ENCODE measurements around the gene C1orf21. TPM values are rescaled to one million over a fixed set of nuclear protein-coding genes. Genes with fewer than 3 reads are reported as not detected.
A peak's percentile ranks its signal among the peaks of the same experiment; 100 is the strongest.

Gene C1orf21
- polyA plus RNA-seq, 3 donors: 29.8 to 37.8 (median 32.3) TPM

DNA sequence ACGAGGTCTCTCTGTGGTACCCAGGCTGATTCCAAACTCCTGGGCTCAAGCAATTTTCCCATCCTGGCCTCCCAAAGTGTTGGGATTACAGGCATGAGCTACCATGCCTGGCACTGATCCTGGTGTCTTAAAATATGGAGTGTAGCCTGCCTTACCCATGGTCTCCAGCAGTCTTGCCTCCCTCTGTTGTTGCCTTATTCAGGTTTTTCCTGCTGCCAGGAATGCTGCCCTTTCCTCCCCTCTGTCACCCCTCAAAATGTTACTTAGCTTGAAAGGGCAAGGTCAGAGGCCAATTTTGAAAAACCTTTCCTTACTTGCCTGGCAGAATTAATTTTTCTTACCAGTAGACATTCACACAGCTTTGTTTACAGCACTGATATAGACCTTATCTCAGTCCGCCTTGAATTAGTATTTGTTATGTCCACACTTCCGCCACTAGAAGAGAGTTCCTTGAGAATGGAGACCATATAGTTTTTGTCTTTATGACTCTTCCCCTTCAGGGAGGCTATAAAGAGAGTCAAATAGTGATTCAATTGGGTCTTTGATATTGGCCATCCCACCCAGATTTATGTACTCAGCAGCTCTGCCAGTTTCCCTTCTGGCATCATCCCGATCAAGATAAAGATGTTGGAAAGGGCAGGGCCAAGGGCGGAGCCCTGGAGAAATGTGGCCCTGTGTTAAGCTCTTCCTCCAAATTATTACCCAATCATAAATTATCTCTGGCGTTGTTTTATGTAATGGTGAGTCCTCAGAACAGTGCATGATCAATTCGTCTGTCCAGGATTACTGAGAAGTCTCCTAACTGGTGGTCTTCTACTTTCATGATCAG lies 38.8 kb downstream of the C1orf21 start:
- no peak for DNase-seq (ENCODE audit: extremely low read depth in 1 of 11, low read depth in 9 of 11, low spot score in 4 of 11)

DNA sequence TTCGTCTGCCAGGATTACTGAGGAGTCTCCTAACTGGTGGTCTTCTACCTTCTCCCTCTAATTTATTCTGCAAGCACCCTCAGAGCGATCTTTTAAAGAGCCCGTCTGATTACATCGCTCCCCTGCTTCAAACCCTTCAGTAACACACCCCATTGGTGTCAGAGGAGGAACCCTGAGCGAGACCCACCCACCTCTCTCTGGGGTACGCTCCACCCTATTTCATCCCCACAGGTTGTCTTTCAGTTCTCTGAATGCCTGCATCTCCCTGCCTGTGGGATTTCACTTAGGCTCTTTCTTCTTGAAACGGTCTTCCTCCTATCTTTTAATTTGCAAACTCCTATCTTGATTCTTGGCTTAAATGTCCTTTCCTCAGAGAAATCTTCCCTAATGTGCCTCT lies 39.4 kb downstream of the C1orf21 start:
- DNase-seq (ENCODE audit: extremely low read depth in 1 of 11, low read depth in 9 of 11, low spot score in 4 of 11): no peak

DNA sequence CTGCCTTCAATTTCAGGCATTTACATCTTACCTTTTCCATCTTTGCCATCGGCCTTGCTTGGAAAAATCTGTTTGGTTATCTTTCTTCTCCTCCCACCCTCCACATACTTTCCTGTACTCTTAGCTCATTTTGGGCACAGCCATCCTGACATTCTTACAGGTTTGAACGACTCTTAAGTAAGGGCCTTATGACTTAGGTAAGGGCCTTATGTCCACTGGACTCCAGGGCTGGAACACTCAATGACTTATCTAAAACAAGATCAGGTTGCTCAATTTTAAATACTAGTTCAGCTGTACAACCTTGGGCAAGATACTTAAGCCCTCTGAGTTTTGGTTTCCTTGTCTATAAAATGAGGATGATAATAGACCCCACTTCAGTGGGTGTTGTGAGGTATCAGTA lies 40.9 kb downstream of the C1orf21 start:
- DNase-seq (ENCODE audit: extremely low read depth in 1 of 11, low read depth in 9 of 11, low spot score in 4 of 11): no peak

DNA sequence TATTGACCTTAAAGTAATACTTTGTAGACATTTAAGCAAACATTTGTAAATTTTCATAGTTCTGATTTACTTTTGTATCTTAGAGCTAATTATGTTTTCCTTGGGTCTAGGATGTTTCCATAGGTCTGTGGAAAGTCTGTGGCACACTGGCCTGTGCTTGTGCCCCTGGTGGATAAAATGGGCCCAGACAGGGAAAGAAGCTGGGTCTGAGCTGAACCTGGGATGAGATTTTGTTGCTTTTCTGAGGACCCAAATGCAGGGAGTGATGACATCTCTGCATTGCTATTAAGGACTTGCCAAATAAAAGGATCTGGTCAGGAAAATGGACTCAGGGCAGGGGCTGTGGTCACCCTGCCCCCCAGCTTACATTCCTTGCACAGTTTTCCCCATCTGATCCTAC lies 41.8 kb downstream of the C1orf21 start:
- no peak for DNase-seq (ENCODE audit: extremely low read depth in 1 of 11, low read depth in 9 of 11, low spot score in 4 of 11)

DNA sequence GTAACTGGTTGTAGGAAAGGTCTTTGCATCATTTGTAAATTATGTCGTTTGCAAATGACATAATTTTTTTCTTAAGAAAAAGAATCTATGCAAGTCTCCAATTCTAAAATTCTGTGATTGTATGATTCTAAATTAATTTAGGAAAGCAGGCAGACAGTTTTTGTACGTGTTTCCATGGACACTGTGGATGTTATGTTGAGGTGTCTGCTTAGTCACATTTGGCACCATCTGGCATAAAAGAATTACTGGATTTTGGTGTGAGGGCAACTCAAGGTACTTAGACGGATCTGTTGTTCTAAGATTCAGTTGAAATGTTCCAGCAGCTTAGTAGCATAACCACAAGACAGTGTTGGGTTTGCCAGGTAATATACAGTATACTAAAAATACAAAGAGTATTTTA lies 42.5 kb downstream of the C1orf21 start:
- DNase-seq (ENCODE audit: extremely low read depth in 1 of 11, low read depth in 9 of 11, low spot score in 4 of 11): no peak

DNA sequence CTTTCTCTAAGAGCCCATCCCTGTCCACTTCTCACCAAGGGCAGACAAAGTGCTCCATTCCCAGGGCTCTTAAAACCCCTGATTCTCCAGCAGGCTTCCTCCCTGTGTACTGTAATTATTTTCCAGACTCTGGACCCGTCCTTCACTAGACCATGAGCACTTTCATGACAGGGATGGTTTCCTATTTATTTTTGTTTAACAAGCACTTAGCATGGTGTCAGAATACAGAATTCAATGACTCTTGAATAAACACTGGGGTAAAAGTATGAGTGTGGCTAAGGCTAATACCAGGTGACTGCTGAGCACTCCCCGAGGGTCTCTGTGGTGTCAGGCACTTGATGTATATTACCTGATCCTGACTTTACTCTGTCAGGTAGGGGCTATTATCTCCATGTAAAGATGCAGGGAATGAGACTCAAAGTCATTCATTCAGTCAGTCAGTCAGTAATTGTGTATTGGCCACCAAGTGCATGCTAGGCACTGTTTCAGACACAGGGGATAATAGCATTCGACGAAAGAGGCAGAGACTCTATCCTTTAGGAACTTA lies 47.2 kb downstream of the C1orf21 start:
- no peak for DNase-seq (ENCODE audit: extremely low read depth in 1 of 11, low read depth in 9 of 11, low spot score in 4 of 11)

DNA sequence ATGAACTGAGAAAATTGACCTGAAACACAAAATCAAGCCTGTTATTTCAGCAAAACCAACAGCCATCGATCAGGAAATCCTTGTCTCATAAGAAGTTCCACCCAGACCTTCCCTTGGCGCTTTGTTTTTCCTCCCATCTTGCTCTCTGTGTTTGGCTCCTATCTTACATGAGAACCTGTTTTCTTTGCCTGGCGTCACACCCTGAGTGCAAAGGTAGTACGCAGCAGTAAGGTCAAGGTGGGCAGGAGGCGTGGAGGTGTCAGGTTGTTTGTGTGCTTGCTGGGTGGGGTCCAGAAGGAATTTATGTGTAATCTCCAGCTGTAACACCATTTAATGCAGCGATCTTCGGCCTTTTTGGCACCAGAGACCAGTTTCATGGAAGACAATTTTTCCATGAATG lies 50.5 kb downstream of the C1orf21 start:
- DNase-seq (ENCODE audit: extremely low read depth in 1 of 11, low read depth in 9 of 11, low spot score in 4 of 11): no peak

DNA sequence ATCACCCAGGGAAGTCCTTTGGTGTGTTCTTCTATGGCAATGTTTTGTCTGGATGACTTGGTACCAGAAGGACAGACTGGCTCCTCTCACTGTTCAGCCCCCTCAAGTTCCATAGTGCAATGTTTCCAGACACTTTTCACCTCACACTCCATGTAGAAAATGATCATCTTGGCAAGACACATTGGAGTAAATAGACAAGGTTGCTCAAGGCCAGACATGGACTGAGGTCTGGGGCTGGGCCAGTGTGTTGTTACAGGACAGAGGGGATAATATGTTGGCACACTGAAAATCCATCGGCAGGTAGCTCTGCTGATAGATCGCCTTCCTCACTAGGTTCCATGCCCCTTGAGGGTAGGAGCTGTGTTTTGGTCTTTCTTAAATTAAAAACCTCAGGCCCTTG lies 51.5 kb downstream of the C1orf21 start:
- DNase-seq (ENCODE audit: extremely low read depth in 1 of 11, low read depth in 9 of 11, low spot score in 4 of 11): no peak

DNA sequence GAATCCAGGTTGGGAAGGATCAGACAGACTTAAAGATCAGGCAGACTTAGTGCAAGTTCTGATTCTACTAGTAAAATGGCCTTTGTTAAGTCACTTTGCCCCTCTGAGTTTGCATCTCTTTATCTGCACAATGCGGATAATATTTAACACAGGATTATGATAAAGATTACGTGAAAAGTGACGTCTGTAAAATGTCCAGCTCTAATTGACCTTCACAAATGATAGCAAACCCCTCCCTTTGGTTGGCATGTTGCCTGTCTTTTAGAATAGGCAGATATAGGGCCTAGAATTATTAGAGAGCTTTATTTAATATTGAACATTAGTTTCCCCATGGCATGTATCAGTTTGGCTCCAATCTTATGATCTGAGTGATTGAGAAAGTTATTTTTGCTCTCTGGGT lies 55.4 kb downstream of the C1orf21 start:
- DNase-seq (ENCODE audit: extremely low read depth in 1 of 11, low read depth in 9 of 11, low spot score in 4 of 11): no peak

DNA sequence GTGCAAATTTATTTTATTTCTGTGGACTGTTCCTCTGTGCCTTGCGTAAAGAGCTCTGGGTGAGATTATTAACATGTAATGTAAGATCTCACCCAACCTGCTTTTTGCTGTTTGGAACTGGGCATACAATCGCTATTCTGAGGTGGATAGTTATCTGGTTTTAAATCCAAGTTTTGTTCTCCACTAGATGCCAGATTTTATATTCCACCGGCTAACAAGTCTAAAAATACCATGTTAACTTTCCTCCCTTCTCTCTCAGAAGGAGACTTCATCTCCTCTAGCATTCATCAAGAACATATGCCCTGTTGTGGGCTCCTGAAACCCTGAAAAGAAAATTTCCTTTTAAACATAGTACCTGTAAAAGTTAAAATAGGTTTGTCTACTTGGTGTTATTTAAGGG lies 56.4 kb downstream of the C1orf21 start:
- no peak for DNase-seq (ENCODE audit: extremely low read depth in 1 of 11, low read depth in 9 of 11, low spot score in 4 of 11)

DNA sequence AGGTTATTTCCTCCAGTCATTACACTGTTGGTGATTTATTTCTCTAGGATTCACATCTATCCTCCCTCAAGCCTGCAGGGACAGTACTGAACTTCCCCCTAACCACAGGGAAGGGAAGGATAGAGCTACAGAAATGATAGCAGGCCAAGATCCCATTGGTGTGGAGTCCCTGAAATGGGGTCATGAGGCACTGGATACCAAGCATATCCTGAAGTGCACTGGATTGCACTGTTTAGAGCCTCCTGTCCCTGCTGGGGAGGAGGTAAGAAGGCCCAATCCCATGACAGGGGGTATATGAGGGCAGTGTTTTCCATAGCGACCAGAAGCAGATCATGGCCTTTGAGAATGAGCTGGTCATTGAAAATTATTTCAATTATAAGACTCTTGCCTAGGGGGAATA lies 56.8 kb downstream of the C1orf21 start:
- no peak for DNase-seq (ENCODE audit: extremely low read depth in 1 of 11, low read depth in 9 of 11, low spot score in 4 of 11)

DNA sequence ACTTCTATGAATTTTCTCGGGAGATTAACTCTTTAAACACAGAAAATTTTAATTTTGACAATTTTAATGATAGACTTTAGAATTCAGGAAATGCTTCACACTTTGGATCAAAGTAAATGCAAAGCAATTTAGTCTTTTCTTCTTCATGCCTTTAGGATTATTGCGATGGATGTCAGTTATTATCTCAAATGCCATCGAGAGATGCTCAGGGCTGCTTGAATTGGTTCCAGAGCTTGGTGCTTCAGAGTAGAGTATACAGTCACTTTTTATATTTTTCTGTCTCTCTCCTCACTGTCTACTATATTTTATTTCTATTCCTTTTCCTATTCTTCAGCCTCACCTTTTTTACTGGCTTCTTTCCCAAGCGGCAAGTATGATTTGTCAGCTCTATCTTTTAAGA lies 59.2 kb downstream of the C1orf21 start:
- no peak for DNase-seq (ENCODE audit: extremely low read depth in 1 of 11, low read depth in 9 of 11, low spot score in 4 of 11)

DNA sequence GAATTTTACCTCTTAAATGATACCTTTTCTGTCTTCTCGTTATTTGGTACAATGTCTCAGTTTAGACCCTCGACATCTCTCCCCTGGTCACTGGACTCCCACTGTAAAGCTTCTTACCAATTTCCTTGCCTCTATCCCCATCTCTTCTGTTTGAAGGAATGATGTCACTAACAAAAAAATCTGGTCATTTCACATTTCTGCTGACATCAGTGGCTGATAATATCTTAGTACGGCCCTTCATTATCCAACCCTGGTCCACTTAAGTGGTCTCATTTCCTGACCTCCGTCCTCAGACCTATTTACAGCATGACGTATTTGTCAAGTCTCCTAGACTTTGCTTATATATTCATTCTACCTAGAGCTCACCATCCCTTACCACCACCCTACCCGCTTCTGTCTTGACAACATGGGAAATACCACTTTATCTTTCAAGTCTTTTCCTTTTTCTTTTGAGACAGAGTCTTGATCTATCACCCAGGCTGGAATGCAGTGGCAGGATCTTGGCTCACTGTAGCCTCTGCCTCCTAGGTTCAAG lies 60.9 kb downstream of the C1orf21 start:
- no peak for DNase-seq (ENCODE audit: extremely low read depth in 1 of 11, low read depth in 9 of 11, low spot score in 4 of 11)

DNA sequence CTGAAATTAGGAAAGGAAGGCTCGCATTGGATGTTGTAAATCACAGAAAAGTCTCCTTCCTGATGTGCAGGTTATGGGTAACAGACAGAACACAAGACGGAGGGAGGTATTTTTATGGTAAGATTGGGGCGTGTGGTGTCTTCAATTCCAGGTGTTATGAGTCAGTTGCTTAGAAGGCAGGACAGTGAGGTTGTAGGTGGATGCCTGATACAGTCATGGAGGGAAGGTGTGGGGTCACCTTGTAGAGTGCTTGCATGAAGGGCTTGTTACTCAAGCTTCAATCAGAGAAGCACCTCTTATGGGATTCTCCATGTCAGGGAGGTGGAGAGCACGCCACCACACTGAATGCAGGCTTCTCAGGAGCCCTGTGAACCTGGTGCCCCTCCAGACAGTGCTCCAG lies 63.1 kb downstream of the C1orf21 start:
- DNase-seq (ENCODE audit: extremely low read depth in 1 of 11, low read depth in 9 of 11, low spot score in 4 of 11): no peak

DNA sequence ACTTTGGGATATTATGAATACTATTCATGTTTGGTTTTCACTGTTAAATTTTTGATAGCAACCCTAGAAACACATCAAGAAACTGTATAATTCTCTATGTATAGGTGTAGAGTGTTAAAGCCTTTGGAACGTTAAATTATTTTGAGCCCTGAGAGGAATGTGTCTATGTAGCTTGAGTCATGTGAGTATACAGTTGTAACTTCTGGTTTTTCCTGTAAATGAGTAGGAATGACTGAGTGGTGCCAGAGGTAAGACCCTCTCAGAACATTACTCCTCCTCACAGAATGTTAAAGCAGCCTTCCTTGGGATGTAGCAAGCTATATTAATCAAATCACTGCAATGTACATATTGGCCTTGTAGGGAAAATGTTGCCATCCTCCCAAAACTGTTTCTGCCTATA lies 69.0 kb downstream of the C1orf21 start:
- no peak for DNase-seq (ENCODE audit: extremely low read depth in 1 of 11, low read depth in 9 of 11, low spot score in 4 of 11)

DNA sequence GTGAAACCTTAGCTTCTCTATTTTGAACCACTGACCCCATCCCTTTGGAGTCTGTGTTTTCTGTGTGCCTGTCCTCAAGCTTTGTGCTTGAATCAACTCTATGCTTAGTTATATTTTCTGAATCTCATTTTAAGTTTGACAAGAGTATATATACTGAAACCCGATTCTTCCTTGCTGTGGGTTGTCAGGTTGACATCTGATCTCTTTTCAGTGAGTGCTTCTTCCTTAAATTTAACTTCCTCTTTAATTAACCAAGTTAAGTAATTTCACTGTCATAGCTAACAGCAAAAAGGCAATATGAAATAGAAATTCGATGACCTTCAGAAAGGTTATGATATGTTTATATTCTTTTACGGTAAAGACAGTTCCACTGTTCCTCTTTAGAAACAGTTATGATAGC lies 69.4 kb downstream of the C1orf21 start:
- DNase-seq (ENCODE audit: extremely low read depth in 1 of 11, low read depth in 9 of 11, low spot score in 4 of 11): peak in 1 of 11 donors; percentile 9

DNA sequence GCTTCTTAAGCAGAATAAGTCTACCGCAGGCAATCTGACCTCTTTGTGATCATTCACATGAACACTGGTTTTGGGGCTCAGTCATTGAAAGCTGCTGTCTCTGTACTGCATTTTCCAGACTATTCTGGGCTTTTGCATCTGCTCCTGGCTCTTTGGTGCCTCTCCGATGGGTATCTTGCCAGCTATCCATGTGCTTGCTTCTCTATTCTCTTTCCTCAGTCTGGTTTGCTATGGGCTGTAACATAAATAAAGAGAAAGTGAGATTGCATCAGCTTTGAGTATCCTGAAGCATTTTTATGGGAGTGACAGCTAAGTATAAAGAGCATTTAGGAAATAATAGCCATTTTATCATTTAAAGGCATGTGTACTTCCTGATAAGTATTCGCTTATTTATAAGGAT lies 70.7 kb downstream of the C1orf21 start:
- no peak for DNase-seq (ENCODE audit: extremely low read depth in 1 of 11, low read depth in 9 of 11, low spot score in 4 of 11)

DNA sequence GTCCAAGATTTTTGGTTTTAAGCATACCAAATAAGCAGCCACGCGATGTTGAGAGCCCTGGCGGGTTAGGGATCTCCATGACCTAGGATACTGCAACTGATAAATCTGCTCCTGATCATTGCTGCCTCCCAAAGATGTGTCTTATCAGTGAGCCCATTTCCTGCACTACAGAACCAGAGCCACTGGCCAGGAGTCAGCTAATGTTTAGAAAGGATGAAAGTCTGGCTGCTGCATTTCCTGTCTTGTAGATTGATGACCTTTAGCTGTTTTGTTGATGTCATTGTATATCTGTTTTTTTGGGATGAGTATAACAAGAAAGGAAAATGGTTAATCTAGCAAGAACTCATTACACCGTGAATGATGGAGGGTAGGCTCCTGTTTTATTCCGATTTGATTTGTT lies 74.5 kb downstream of the C1orf21 start:
- DNase-seq (ENCODE audit: extremely low read depth in 1 of 11, low read depth in 9 of 11, low spot score in 4 of 11): no peak

DNA sequence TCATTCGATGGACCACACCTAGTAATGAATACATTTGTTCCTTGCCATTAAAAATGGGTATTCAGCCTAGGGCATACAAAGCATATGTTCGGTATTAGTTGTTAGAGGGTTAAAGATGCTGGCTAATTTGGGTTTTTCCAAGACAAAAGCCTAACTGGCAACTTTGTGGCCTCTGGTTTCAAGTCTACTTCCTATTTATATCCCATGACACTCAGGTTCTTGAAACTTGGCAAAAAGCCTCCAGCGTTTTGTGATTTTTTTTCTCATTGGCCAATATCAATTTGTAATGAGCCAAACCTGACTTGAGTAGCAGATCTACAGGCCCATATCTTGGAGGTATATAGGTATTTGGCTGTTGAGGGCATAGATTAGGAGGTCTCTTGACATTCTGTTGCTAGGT lies 75.3 kb downstream of the C1orf21 start:
- DNase-seq (ENCODE audit: extremely low read depth in 1 of 11, low read depth in 9 of 11, low spot score in 4 of 11): no peak

DNA sequence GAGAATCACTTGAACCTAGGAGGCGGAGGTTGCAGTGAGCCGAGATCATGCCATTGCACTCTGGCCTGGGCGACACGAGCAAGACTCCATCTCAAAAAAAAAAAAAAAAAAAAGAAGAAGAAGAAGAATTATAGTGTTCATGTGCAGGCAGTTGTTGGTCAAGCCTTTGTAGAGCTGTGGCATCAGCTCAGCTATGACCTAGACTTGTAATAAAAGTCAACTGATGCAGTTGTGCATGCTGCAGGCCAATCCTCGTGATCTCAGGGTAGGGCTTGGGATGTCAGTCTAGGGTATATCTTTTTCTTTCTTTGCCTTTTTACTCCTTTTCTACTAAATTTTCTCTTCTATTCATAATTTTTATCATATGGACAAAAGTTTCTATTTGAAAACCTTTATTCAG lies 76.2 kb downstream of the C1orf21 start:
- DNase-seq (ENCODE audit: extremely low read depth in 1 of 11, low read depth in 9 of 11, low spot score in 4 of 11): no peak

DNA sequence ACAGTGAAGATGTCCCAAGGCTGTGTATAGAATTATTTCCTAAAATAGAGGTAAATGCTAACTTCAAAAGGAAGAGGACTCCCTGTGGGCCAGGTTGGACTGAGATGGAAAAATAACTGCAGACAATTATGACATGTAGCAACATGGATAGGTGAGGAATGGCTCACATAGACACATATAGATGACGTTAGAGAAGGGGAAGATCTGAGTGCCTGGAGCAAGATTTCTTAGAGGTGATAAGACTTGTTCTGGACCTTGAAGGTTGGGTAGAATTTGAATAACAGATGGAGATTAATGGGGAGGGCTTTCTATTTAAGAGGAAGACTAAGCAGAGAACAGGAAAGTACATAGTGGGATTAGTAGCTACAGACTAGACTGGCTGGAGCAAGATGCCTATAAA lies 76.9 kb downstream of the C1orf21 start:
- DNase-seq (ENCODE audit: extremely low read depth in 1 of 11, low read depth in 9 of 11, low spot score in 4 of 11): no peak
